BJ (cell line): ENCODE data around the gene PGAM5. TPM values are rescaled to one million over a fixed set of nuclear protein-coding genes. Genes with fewer than 3 reads are reported as not detected.

ENCODE experiments used
- CTCF ChIA-PET: fragments of 350-600 bp; formaldehyde crosslinking; extraction: SDS; loops from one replicate; lab custom pipeline; 2021; ENCODE audit warnings: antibody characterized with exemption, inconsistent platforms; lab: Yijun Ruan, JAX
- POLR2A ChIA-PET: fragments of 300-600 bp; sonication (Branson Sonifier 250); formaldehyde crosslinking; extraction: SDS; loops from one replicate; lab custom pipeline; 2021; ENCODE audit warnings: antibody characterized with exemption; lab: Charles Lee
- DNase-seq: peaks from one replicate; pipeline ENCODE4 v3.0.0-alpha.2; 2011; ENCODE audit warnings: low read depth
- H3K27me3 ChIP-seq: 2 replicates; pipeline ENCODE4 v1.6.0; 2011; ENCODE audit warnings: low read length; ENCODE audit not compliant: control insufficient read depth, insufficient read depth
- H3K36me3 ChIP-seq: 2 replicates; pipeline ENCODE4 v1.5.1; 2011; ENCODE audit warnings: low read length; ENCODE audit not compliant: control insufficient read depth, insufficient read depth
- H3K4me3 ChIP-seq: 2 replicates; pipeline ENCODE4 v1.5.1; 2011; ENCODE audit warnings: low read depth, mild to moderate bottlenecking, control low read depth, low read length
- CTCF ChIP-seq: IDR thresholded peaks from 2 replicates; pipeline ENCODE4 v1.5.1; 2011; ENCODE audit warnings: low read depth, mild to moderate bottlenecking, control low read depth, inconsistent platforms, low read length, moderate library complexity; ENCODE audit not compliant: insufficient read depth
- polyA plus RNA-seq: library from polyadenylated mRNA; depleted of rRNA; stranded (reverse); fragments of >200 nt; gene quantifications from 2 replicates; pipeline ENCODE4 v1.2.3, GENCODE V29; 2011

Gene PGAM5
- polyA plus RNA-seq, 1 experiment, result 17.7 TPM

GRCh38 chr12:132675757-132676432 is 34.7 kb upstream of the PGAM5 start:
- no peak for TF ChIP-seq CTCF
- POLR2A ChIA-PET, result no interaction called here
- CTCF ChIA-PET, result no interaction called here
- Histone ChIP-seq H3K4me3 (no peak overlapping the region), H3K27me3 (no peaks in the 10 kb centered on the region), H3K36me3 (peaks cover 8% of the 10 kb centered on the region)
- DNase-seq, result no peak

GRCh38 chr12:132677492-132677891 is 33.1 kb upstream of the PGAM5 start:
- ChIA-PET CTCF (no interaction called here), POLR2A (no interaction called here)
- Histone ChIP-seq H3K27me3 (no peaks in the 10 kb centered on the region), H3K36me3 (peaks cover 4% of the 10 kb centered on the region), H3K4me3 (no peak overlapping the region)
- TF ChIP-seq CTCF, result no peak
- no peak for DNase-seq

- no peaks in the 10 kb centered on the region for H3K27me3 ChIP-seq
- no peak for TF ChIP-seq CTCF
- DNase-seq, result no peak
- CTCF ChIA-PET, result no interaction called here
- no peak overlapping the region for H3K4me3 ChIP-seq
- POLR2A ChIA-PET, result no interaction called here
- H3K36me3 ChIP-seq, result no peaks in the 10 kb centered on the region
Observed at GRCh38 chr12:132685400-132685799, 25.2 kb upstream of the PGAM5 start.

GRCh38 chr12:132686825-132687210 is 23.8 kb upstream of the PGAM5 start:
- TF ChIP-seq CTCF, result no peak
- POLR2A ChIA-PET, result no interaction called here
- CTCF ChIA-PET, result no interaction called here

GRCh38 chr12:132687211-132688164 is 23.2 kb upstream of the PGAM5 start, which contains the start of the genes POLE and PXMP2:
POLE (minus strand) TSS chr12:132687342; CDS start chr12:132687315, 27 bp downstream.
PXMP2 (plus strand) TSS chr12:132687587; CDS start chr12:132687671, 84 bp downstream.
- H3K4me3 ChIP-seq, result peak within 1 kb of the TSS; percentile 71
- no peak for TF ChIP-seq CTCF
- no peaks in the 10 kb centered on the region for H3K36me3 ChIP-seq
- peak; percentile 45 for DNase-seq
- ChIA-PET POLR2A (no interaction called here), CTCF (no interaction called here)
- H3K27me3 ChIP-seq, result no peaks in the 10 kb centered on the region

More at GRCh38 chr12:132686825-132687210, 23.8 kb upstream of the PGAM5 start:
- Histone ChIP-seq H3K4me3 (peak overlapping the region; percentile 71), H3K27me3 (no peaks in the 10 kb centered on the region), H3K36me3 (no peaks in the 10 kb centered on the region)
- DNase-seq, result no peak
